T-helper 22 cell (primary cell): ENCODE measurements around the gene MICA.

Source experiments
- DNase-seq: peaks from one replicate; pipeline ENCODE4 v3.0.0-alpha.2; 2020; ENCODE audit warnings: low read depth

Gene MICA

DNA sequence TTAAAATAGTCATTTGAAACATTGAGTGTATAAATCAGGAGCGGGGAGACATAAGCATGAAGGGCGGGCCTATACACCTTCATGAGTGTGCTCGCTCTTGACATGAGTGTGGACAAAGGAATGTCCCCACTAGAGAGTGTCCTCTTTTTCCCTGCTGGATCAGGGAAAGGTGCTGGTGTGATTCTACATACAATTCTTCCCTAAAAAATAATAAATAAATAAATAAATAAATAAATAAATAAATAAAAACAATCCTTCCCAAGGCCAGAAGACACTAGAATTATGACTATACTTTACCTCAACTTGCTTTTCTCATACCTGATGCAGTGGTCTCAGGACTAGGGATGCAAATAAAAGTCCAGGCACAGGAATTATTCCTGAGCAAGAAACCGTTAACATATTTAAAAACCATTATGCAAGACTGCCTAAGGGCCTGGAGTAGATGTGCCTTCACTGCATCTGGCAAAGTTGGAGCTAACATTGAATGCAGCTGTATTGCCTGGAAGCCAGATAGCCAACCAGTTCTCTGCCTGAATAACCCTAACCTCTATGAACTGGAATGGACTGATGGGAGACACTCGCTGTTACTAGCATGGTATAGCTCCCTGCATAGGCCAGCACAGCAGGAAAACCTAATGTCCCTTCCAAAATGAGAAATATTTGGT is 57.1 kb downstream of the MICA start:
- no peak for DNase-seq

DNA sequence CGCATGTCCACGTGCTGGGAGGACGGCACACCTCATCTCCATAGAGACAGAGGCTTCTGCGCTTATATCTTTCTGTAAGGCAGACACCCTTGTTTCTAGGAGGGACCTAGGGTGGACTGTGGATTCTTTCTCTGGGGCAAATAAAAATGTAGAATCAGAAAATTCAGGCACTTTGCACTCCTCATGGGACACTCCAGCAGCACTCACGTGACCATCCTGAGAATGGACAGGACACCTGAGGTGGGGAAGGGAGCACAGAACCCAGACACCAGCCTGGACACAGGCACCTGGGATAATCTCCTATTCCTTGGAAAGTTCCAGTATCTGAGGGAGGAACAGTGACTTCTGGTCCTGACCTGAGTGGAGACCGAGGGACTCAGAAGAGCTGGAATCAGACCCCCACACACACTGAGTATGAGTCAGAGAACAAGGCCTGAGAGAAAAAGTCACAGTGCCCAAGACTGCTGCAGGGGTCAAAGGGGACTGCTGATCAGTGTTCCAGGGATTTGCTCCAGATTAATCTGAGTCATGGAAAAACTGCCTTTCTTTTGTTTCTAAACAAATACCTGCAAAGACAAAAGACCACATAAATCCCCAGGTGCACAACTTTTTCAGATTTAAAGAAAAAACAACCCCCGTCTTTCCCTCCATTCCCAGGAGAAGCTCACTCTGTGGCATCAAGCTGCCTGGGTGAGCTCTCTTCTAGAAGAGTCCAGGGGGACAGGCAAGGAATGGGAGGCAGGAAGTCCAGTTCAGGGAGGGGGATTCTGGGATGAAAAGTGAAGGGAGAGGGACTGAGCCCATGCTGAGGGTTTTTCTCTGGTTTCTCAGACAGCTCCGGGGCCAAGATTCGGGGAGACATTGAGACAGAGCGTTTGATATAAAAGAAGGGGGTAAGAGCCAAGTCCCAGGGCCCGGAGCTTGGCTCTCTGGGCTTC is 58.9 kb downstream of the MICA start:
- DNase-seq, result no peak

DNA sequence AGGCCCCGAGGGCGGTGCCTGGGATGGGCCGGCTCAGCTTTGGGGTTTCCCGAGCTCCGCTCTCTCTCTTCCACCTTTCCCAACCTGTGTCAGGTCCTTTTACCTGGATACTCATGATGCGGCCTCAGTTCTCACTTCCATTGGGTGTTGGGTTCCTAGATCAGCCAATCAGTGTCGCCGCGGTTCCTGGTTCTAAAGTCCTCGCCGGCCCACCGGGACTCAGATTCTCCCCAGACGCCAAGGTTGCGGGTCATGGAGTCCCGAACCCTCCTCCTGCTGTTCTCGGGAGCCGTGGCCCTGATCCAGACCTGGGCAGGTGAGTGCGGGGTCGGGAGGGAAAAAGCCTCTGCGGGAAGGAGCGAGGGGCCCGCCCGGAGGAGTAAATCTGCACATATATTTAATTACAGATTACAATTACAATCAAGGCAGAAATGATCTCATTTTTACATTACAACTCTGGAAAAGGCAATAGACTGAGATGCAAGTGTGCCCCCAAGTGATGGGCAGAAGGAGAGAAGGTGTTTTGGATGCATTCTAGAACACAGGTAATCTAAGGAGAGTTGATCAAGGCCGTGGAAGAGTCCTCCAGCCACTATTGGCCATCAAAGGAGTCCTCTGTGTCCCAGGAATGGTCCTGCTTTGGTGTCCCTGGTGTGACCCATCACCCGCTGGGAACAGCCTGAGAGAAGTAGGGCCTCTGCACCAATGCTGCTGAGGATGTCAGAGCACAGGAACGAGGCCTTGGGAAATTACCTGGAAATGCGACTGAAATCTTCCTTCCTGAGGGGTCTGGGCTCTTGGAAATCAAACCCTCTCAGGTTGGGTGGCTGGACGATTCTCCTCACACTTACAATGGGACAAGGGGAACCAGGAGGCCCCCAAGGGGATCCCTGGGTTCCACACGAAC is 59.8 kb downstream of the MICA start:
- DNase-seq, result peak; percentile 88

DNA sequence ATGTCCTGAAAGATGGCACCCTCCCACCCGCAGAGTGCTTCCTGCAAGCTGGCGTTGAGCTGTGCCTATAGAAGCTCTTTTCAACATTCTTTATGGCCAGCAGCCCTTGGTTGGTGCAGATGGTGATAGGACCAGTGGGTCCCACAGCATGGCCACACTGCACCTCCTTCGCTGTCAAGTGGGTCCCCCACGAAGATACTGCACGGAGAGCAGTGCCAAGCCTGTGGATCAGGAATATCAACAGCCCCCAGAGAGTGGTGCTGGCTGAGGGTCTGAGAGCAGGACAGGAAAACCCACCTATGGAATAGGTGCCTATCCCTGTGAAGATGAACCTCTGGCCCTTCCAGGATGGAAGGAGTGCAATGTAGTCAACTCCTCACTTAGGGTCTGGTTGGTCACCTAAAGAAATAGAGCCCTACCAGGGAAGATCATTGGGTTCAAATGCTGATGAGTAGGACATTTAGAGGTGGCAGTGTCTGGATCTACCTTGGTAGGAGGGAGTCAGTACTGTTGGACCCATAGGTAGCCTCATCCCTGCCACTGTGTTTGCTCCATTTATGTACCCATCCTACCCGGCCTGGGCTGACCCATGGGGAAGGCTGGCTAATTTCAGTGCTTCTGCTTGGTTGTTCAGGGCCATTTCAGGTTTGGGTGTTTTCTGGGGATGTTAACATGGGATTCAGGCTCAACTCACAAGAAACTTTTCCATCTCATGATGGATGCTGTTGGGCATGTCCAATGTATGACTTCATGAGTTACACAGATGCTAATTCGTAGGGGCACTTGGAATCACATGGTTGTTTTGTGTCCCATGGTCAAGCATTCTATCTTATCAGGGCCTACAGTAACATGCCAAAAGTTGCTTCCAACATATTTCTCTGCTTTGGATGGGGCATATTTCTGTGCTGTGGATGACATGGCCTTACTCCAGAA is 61.1 kb downstream of the MICA start:
- DNase-seq, result no peak
